HG02885 (cell line): Measurements from ENCODE around the gene PGM1.

Experiments
- ATAC-seq: cut with Tn5 transposase; IDR thresholded peaks from one replicate; pipeline ENCODE4 v1.9.1; 2021; ENCODE audit warnings: mild to moderate bottlenecking; ENCODE audit not compliant: unreplicated experiment, poor library complexity

PGM1 gene

GRCh38 chr1:63599799-63600198, 6.6 kb downstream of the PGM1 start:
- ATAC-seq = no peak

- ATAC-seq = no peak
Measured at GRCh38 chr1:63600248-63600647, 7.0 kb downstream of the PGM1 start.

- ATAC-seq = no peak
Measured at GRCh38 chr1:63601061-63601460, 7.8 kb downstream of the PGM1 start.

- no peak for ATAC-seq
Measured at GRCh38 chr1:63601463-63601862, 8.3 kb downstream of the PGM1 start.

GRCh38 chr1:63601912-63602311, 8.7 kb downstream of the PGM1 start:
- no peak for ATAC-seq

GRCh38 chr1:63602629-63603028, 9.4 kb downstream of the PGM1 start:
- ATAC-seq = no peak

- ATAC-seq = no peak
Measured at GRCh38 chr1:63603810-63604209, 10.6 kb downstream of the PGM1 start.

GRCh38 chr1:63607322-63607721, 14.1 kb downstream of the PGM1 start:
- no peak for ATAC-seq

- no peak for ATAC-seq
Measured at GRCh38 chr1:63611231-63611630, 18.0 kb downstream of the PGM1 start.

GRCh38 chr1:63612564-63612963, 19.4 kb downstream of the PGM1 start:
- no peak for ATAC-seq

- no peak for ATAC-seq
Measured at GRCh38 chr1:63612971-63613370, 19.8 kb downstream of the PGM1 start.

GRCh38 chr1:63615768-63616420, 22.7 kb downstream of the PGM1 start:
- peak; percentile 65 for ATAC-seq

GRCh38 chr1:63617450-63617849, 24.2 kb downstream of the PGM1 start:
- ATAC-seq = no peak

GRCh38 chr1:63618011-63618410, 24.8 kb downstream of the PGM1 start:
- ATAC-seq = no peak

GRCh38 chr1:63619558-63619957, 26.3 kb downstream of the PGM1 start:
- no peak for ATAC-seq

- ATAC-seq = no peak
Measured at GRCh38 chr1:63620671-63621070, 27.5 kb downstream of the PGM1 start.

GRCh38 chr1:63621075-63621474, 27.9 kb downstream of the PGM1 start:
- ATAC-seq = no peak

- no peak for ATAC-seq
Measured at GRCh38 chr1:63621698-63622097, 28.5 kb downstream of the PGM1 start.

GRCh38 chr1:63622849-63623566, 29.8 kb downstream of the PGM1 start:
- no peak for ATAC-seq

- ATAC-seq = no peak
Measured at GRCh38 chr1:63623952-63624351, 30.7 kb downstream of the PGM1 start.

GRCh38 chr1:63624911-63625310, 31.7 kb downstream of the PGM1 start:
- no peak for ATAC-seq

- ATAC-seq = no peak
Measured at GRCh38 chr1:63626222-63626621, 33.0 kb downstream of the PGM1 start.
